GM18858 (cell line): ENCODE results near the gene KTN1.

Source experiments
- ATAC-seq: cut with Tn5 transposase; IDR thresholded peaks from one replicate; pipeline ENCODE4 v1.9.1; 2021; ENCODE audit not compliant: unreplicated experiment

Gene KTN1

DNA sequence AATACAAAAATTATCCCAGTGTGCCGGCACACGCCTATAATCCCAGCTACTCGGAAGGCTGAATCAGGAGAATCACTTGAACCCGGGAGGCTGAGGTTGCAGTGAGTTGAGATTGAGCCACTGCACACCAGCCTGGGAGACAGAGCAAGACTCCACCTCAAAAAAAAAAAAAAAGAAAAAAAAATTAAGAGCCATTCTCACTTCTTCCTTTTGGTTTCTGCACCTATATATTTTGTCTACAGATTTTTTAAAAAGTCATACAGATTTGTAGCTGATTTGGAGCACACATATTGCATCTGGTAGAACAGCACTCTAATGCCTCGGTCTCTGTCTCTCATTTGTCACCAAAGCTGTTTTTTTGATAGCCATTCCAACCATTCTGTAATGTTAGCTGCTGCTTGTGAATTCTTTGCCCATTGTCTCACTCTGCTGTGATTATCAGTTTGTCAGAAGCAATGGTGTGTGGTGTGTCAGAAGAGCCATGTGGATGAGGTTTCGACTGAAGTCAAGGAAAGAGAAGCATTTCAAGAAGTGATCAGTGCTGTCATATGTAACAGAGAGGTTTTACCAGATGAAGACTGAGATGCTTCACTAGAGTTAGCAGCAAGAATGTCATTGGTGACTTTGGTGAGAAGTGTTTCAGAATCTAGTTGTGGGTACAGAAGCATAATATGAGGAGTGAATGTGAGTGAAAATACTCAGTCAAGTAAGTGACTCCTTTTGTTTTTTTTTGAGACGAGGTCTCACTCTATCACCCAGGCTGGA lies 8.7 kb upstream of the KTN1 start:
- ATAC-seq: peak; percentile 70

DNA sequence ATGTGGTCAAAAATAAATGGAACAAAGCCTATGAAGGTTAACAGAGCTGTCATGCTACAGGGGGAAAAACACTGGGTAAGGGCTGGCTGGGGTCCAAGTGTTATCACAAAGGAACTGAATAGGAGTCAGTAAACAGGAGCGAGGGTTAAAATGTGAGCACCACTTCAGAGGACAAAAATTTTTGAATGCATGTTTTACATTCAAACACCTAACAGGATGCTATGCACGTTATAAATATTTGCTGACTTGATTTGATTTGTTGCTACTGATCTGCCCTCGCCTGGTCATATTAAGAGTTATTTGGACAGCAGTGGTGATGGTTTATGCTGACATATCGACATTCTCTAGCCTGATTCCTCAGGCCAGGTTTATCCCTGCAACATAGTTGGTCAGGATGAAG lies 7.4 kb upstream of the KTN1 start:
- ATAC-seq: no peak

DNA sequence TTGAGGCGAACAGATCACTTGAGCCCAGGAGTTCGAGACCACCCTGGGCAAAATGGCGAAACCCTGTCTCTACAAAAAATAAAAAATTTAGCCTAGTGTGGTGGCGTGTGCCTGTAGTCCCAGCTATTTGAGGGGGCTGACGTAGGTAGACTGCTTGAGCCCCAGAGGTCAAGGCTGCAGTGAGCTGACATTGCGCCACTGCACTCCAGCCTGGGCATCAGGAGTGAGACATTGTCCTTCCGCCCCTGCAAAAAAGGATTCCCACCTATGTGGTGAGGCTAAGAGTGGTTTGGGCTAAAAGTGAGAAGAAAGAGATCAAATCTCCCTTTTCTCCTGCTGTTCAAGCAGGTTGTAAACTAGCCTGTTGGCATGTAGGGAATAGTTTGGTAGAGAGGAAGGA lies 5.0 kb upstream of the KTN1 start:
- ATAC-seq: no peak

GRCh38 chr14:55577229-55577628 lies 2.8 kb upstream of the KTN1 start:
- ATAC-seq: no peak

DNA sequence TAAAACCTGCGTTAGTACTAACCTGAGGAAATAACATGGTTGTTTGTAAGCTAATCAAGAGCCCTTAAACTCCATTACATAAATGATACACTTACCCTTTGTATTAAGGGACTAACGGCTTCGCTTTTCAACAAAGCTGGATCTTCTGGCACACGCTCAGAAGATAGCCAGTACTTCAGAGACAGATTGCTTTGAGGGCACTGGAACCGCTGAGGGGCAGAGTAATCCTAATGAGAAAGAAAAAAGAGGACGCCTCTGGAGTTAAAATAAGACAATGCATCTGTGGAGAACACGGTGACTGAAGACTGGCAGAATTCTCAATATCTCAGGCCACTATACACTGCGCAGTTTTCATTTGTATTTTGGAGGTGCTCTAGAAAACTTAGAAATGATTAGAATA lies 1.5 kb upstream of the KTN1 start:
- no peak for ATAC-seq

DNA sequence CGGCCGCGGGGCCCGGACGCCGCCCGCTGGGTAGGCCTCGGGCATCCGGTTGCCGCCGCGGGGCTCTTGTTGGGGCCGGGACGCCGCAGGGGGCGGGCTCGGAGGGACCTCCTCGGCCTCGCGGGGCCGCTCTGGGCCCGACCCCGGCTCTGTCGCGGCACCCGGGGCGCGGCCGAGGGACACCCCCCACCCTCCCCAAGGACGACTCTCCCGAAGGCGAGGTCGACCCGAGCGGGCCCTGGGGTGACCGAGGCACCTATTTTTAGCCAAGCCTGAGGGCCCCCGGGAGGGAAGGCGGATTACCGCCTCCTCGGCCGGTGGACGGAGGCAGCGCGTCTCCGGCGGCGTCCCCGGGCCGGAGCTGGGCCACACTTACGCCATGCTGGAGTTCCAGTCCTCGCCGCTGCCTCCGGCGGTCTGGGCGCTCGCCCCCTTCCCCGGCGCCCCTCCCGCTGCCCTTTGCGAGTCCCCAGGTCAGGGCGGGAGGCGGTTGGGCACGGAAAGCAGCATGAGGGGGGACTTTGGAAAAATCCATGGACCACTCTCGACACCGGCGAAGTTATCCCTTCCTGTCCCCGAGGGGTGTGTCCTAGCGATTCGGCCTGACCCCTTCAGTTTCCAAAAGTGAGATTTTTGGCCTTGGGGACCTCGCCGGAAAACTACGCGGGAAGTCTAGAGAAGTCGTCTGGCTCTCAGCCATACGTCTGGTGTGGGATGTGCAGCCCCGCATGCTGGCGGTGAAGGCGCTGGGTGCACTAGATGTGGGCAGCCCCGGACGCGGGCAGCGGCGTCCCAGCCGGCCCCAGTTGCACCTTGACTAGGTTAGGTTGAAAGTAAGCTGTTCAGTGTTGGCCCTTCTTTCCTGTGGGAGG lies 699 bp downstream of the KTN1 start:
- peak; percentile 34 for ATAC-seq

DNA sequence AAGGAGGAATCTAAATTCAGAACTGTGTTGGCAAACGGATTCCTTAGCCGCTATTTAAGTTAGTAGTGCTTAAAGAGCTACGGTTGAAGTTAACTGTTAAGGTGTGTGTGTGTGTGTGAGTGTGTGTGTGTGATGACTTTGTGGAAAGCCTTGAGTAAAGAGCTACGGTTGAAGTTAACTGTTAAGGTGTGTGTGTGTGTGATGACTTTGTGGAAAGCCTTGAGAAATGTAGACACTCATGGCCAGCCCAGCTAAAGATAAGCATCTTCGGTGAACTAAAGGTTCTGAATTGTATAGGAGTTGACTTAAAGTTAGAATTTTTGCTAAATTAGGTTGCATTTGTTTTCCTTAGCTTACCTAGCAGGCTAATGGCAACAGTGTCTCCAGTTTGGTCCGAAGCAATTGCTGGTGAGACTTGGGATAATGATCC lies 1.4 kb downstream of the KTN1 start:
- no peak for ATAC-seq

DNA sequence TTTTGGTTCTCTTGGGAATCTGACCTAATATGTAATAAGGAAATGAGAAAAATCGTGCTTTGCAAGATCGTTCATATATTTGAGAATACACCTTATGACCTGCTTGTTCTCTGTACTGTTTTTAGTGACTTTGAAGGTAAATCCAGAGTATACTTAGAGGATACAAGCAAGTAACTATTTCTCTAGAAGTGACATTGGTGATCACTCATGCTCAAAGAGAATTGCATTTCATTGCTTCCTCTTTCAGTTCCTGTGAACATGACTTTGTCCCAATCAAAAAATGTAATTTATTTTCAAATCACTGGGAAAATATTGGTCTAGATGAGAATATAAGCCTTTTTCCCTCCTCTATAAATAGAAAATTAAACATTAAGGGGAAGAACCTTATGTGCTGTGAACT lies 2.7 kb downstream of the KTN1 start:
- peak; percentile 37 for ATAC-seq

DNA sequence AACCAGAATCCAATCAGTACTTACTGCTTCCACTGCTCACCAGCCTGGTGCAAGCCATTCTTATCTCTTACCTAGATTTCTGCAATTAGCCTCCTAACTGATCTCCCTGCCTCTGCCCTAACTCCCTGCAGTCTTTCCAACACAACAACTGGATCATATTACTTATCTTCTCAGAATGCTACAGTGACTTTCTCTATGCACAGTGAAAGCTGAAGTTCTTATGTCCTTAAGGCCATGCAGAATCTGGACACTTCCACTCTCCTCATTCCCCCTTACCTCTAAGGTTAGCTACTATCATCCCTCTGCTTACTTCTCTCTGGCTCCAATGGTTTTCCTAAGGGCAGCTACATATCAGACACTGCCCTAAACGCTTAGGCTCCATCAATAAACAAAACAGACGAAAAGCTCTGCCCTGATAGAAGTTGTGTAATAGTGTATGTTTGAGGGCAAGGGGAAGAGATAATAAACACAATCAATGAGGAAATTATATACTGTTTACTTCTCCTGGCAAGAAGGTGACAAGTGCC lies 4.0 kb downstream of the KTN1 start:
- ATAC-seq: no peak

DNA sequence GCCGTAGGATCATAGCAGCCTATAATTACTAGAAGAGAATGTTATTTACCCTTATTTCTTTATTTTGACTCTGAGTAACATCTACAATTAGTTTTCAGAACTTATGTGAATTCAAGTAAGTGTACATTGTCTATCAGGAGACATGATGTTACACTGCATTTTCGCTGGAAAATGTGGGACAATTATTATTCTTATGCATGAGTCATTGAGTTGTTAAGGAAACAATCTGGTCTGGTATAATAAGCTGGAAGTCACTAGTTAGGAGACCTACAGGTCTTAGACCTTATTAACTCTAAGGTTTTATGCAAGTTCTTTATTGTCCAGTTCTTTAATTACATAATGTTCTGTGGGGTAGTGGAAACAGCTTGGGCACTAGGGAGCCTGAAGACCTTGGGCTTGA lies 5.8 kb downstream of the KTN1 start:
- no peak for ATAC-seq

DNA sequence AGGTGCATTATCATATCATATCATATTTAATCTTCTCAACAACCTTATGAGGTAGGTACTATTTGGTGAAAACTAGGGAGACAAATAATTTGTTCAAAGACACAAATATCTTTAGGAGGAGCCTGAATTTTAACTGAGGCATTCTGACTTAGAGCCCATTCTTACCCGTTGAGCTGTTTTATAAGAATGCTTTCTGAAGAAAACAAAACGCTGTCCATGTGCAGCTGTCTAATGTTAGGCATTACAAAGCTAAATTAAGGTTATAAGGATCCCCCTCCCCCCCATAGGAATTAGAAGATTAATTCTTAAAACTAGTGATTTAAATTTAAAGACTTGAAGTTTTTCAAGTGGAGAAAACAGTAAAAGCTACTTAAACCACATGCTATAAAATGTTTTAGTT lies 6.4 kb downstream of the KTN1 start:
- no peak for ATAC-seq

- ATAC-seq: no peak
Observed at GRCh38 chr14:55587847-55588246, 7.8 kb downstream of the KTN1 start.

- ATAC-seq: no peak
Observed at GRCh38 chr14:55588259-55588699, 8.3 kb downstream of the KTN1 start.

DNA sequence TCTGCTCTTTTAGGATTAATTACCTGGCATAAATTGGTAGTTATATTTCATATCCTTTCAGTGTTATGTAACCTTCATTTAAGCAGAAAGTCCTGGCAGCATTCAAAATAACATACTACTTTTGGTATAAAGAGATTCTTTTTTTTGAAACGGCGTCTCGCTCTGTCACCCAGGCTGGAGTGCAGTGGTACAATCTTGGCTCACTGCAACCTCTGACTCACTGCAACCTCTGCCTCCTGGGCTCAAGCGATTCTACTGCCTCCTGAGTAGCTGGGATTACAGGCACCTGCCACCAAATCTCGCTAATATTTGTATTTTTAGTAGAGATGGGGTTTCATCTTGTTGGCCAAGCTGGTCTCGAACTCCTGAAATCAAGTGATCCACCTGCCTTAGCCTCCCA lies 9.2 kb downstream of the KTN1 start:
- no peak for ATAC-seq

GRCh38 chr14:55592436-55592835 lies 12.4 kb downstream of the KTN1 start:
- no peak for ATAC-seq

- no peak for ATAC-seq
Observed at GRCh38 chr14:55593698-55594097, 13.7 kb downstream of the KTN1 start.

DNA sequence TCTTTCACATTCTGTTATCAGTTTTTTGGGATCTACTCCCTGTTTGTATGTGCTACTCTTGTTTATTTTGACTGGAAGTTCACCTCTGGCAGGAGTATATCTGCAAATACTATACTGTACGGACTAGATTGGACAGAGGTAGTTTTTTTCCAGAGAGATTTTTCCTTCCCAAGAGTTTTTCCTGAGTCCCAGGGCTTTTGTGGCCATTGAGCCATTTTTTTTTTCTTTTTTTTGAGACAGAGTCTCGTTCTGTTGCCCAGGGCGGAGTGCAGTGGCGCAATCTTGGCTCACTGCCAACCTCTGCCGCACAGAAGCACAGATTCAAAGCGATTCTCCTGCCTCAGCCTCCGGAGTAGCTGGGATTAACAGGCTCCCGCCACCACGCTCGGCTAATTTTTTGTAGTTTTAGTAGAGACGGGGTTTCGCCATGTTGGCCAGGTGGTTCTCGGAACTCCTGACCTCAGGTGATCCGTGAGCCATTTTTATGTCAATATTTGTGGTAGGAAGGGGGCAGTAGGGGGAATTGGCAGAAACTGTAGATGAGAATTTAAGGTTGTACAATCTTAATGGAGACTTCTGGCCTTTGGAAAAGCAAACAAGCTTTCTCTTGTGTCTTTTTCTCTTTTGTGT lies 19.4 kb downstream of the KTN1 start:
- ATAC-seq: no peak

DNA sequence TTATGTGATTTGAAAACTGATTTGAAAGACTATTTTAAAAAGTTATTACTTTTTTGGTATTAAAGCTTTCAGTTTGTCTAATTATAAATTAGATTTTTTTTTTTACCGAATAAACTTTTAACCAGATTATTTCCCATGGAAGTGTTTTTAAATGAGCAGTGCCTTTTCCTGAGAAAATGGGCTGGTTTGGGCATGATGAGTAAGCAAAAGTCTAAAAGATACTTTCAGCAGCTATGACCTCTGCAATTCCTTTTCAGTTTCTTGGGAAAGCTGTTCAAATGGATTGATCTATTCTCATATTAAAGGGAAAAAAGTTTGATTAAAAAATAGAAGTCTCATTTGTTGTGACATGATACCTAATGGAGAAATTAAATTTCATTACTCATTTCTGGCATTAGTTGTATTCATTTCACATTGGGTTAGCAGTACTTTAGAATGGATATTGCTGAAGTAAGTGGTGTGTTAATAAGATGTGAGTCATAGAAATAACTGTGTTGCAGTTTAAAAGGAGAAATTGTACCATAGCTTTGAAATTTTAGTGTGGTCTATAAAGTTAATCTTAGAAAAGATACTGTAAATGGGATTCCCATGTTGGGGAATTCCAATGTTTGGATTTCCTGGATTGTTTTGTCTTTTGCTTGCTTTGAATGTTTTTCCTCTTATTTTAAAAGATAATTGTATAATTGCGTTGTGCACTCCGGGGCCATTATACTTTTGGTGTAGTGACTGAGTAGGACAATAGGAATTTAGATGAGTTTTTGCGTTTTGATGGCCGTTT lies 21.0 kb downstream of the KTN1 start:
- ATAC-seq: no peak

DNA sequence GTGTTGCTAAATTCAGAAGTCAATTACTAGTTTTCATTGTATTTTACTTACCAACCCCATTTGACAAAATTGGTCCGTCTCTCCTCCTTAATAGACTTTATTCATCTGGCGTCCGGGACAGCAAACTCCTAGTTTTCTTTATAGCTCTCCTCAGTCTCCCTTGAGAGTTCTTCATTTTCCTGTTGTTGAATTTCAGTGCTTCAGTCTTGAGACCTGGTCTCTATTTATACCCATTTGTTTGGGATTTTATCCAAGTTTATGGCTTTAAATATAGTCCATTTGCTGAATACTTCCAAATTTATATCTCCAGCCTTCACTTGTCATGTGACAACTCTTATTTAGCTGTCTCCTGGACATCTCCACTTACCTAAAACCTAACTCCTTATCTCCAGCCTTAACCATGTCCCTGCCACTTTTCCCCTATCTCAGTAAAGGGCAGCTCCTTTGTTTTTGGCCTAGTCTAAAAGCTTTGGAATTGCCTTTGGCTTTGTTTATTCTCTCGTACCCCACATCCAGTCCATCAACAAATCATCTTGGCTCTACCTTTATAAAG lies 23.5 kb downstream of the KTN1 start:
- no peak for ATAC-seq

DNA sequence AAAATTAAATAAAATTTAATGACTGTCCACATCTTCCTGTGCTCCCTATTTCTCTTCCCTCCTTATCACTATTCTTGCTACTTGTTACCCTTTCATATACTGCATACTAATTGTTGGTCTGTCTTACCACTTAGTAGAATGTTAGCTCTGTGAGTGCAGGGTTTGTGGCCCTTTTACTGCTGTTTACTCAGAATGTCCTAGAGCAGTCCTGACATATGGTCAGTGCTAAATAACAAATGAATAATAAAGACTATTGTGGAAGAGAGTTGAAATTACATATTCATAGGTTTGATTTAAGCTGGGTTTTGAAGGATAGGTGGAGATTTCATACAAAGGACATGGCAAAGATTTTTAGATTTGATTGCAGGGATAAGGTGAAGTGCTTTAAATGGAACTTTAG lies 24.5 kb downstream of the KTN1 start:
- no peak for ATAC-seq
